ENCODE measurements around the gene SLCO1C1. TPM values are rescaled to one million over a fixed set of nuclear protein-coding genes. Genes with fewer than 3 reads are reported as not detected.

Gene SLCO1C1
- total and polyA plus RNA-seq, 2 experiments from 2014 or later: 0.30 TPM; not detected in 1

DNA sequence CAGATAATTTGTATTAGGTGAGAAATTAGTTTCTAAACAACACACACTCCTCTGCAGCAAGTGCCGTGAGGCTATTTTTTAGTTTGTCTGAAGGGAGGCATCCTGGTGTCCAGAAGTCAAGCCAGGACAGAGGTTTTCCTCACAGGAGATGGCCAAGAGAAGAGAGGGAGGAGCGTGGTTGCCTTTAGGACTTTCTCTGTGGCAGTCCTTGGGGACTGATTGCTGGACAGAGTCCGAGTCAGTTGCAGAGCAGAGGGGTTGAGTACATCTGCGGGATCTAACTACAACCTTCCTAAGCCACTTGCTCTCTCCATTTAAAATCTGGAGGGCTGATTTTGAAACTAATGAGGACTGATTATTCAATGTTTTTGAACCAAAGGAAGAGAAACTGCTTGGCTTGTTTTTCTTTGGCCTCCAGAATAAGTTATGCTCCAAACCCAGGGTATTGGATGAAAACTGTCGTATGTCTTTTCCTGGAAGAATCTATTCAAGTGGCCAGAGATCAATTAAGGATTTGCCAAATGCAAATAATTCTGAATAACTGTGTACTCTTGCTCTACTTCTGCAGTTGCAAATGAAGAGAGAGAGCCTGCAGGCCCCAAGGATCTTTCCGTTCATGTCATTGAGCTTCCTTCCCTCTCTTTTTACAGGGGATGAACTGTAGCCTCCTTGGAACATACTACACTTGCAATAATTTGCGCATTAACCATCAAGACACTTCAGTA, 1.2 kb downstream of the SLCO1C1 start:
- no peaks in the 10 kb centered on the region for H3K36me3 ChIP-seq (replicated peaks; ENCODE audit: insufficient read depth, low read depth)
- H3K9me3 ChIP-seq (ENCODE audit: low read depth): no peaks in the 10 kb centered on the region
- no peak overlapping the region for H3K4me2 ChIP-seq
- no peaks in the 10 kb centered on the region for H3K4me1 ChIP-seq (ENCODE audit: insufficient read depth)
- no peak overlapping the region for H2AFZ ChIP-seq
- H4K20me1 ChIP-seq (ENCODE audit: insufficient read depth, poor library complexity, severe bottlenecking): no peaks in the 10 kb centered on the region
- no peak for DNase-seq (ENCODE audit: low spot score)
- WGBS (ENCODE audit: low lambda C conversion rate, missing lambda C conversion rate): 84% methylated on average over 7 of the region's 7 CpGs
- H3K79me2 ChIP-seq: no peaks in the 10 kb centered on the region
- H3K9me2 ChIP-seq (replicated peaks; ENCODE audit: insufficient read depth): no peaks in the 10 kb centered on the region
- H3K27me3 ChIP-seq: no peaks in the 10 kb centered on the region
- H3K4me3 ChIP-seq: no peak overlapping the region
- TF ChIP-seq, protein P1, sequence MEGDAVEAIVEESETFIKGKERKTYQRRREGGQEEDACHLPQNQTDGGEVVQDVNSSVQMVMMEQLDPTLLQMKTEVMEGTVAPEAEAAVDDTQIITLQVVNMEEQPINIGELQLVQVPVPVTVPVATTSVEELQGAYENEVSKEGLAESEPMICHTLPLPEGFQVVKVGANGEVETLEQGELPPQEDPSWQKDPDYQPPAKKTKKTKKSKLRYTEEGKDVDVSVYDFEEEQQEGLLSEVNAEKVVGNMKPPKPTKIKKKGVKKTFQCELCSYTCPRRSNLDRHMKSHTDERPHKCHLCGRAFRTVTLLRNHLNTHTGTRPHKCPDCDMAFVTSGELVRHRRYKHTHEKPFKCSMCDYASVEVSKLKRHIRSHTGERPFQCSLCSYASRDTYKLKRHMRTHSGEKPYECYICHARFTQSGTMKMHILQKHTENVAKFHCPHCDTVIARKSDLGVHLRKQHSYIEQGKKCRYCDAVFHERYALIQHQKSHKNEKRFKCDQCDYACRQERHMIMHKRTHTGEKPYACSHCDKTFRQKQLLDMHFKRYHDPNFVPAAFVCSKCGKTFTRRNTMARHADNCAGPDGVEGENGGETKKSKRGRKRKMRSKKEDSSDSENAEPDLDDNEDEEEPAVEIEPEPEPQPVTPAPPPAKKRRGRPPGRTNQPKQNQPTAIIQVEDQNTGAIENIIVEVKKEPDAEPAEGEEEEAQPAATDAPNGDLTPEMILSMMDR (IDR thresholded peaks at IDR 0.05; ENCODE audit: poor library complexity): no peak
- no peak for TF ChIP-seq EZH2phosphoT487 (IDR thresholded peaks at IDR 0.05; ENCODE audit: low read depth, severe bottlenecking, unreplicated experiment)
- TF ChIP-seq EZH2 (IDR thresholded peaks at IDR 0.05; ENCODE audit: borderline replicate concordance): no peak
- no peak overlapping the region for H3K27ac ChIP-seq

DNA sequence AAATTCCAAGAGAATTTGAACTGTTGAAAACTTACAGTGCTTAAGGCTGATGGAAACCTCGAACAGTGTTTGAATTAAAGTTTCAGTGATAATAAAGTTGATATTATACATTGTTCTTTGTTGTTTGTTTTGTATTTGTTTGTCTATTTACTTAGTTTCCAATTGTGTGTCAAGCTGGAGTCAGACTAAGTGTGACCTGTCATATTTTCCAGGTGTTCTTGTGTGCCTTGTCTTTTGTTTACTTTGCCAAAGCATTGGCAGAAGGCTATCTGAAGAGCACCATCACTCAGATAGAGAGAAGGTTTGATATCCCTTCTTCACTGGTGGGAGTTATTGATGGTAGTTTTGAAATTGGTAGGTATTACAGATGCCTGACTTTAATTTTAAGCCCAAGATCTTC, 6.0 kb downstream of the SLCO1C1 start:
- DNase-seq (ENCODE audit: low spot score): no peak
- WGBS (ENCODE audit: low lambda C conversion rate, missing lambda C conversion rate): 89% methylated on average over 1 of the region's 1 CpG
- TF ChIP-seq EZH2 (IDR thresholded peaks at IDR 0.05; ENCODE audit: borderline replicate concordance): no peak
- TF ChIP-seq EZH2phosphoT487 (IDR thresholded peaks at IDR 0.05; ENCODE audit: low read depth, severe bottlenecking, unreplicated experiment): no peak
- TF ChIP-seq, protein P1 (IDR thresholded peaks at IDR 0.05; ENCODE audit: poor library complexity): no peak

DNA sequence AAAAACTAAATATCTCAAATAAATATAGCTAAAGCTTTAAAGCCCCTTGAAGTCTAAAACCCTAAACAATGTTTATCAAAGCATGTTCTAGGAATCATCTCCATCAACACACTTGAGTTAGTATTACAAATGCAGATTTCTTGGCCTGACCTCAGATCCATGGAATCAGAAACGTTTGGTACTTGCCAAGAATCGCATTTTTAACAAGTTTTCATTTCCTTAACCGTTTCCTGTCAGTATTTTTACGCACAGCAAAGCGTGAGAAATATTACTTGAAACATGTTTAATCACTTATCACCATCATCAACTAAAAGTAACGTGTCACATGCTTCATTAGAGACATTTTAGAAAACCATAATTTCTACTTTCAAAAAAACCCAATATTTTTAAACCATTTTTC, 9.7 kb downstream of the SLCO1C1 start:
- Histone ChIP-seq H2AFZ (no peak overlapping the region), H3K36me3 (replicated peaks; ENCODE audit: insufficient read depth, low read depth) (no peaks in the 10 kb centered on the region), H3K79me2 (no peaks in the 10 kb centered on the region), H3K4me3 (no peak overlapping the region), H3K9me2 (replicated peaks; ENCODE audit: insufficient read depth) (no peaks in the 10 kb centered on the region), H3K9me3 (ENCODE audit: low read depth) (no peaks in the 10 kb centered on the region), H3K27ac (no peak overlapping the region), H3K4me2 (no peak overlapping the region), H4K20me1 (ENCODE audit: insufficient read depth, poor library complexity, severe bottlenecking) (no peaks in the 10 kb centered on the region), H3K27me3 (no peaks in the 10 kb centered on the region), H3K4me1 (ENCODE audit: insufficient read depth) (no peaks in the 10 kb centered on the region)
- no peak for DNase-seq (ENCODE audit: low spot score)
- TF ChIP-seq EZH2 (IDR thresholded peaks at IDR 0.05; ENCODE audit: borderline replicate concordance): no peak
- TF ChIP-seq, protein P1 (IDR thresholded peaks at IDR 0.05; ENCODE audit: poor library complexity): no peak
- no peak for TF ChIP-seq EZH2phosphoT487 (IDR thresholded peaks at IDR 0.05; ENCODE audit: low read depth, severe bottlenecking, unreplicated experiment)
- WGBS (ENCODE audit: low lambda C conversion rate, missing lambda C conversion rate): 75% methylated on average over 6 of the region's 6 CpGs

More for the DNA sequence above, 6.0 kb downstream of the SLCO1C1 start:
- Histone ChIP-seq H3K27me3 (no peaks in the 10 kb centered on the region), H3K36me3 (replicated peaks; ENCODE audit: insufficient read depth, low read depth) (no peaks in the 10 kb centered on the region), H3K79me2 (no peaks in the 10 kb centered on the region), H3K4me3 (no peak overlapping the region), H3K4me1 (ENCODE audit: insufficient read depth) (no peaks in the 10 kb centered on the region), H3K9me3 (ENCODE audit: low read depth) (no peaks in the 10 kb centered on the region), H4K20me1 (ENCODE audit: insufficient read depth, poor library complexity, severe bottlenecking) (no peaks in the 10 kb centered on the region), H2AFZ (no peak overlapping the region), H3K27ac (no peak overlapping the region), H3K9me2 (replicated peaks; ENCODE audit: insufficient read depth) (no peaks in the 10 kb centered on the region), H3K4me2 (no peak overlapping the region)
